DOHH2 (cell line): Measurements from ENCODE around the gene ZNF256.

Experiments
- CTCF ChIP-seq: fragments of 200-600 bp; sonication (generic); IDR thresholded peaks from one replicate; pipeline ENCODE4 v1.5.1; 2014; ENCODE audit warnings: antibody characterized with exemption, mild to moderate bottlenecking, low read depth, low read length; ENCODE audit not compliant: poor library complexity, severe bottlenecking
- EZH2phosphoT487 ChIP-seq: fragments of 200-600 bp; sonication (generic); IDR thresholded peaks from 2 replicates; pipeline ENCODE4 v1.6.1; 2017; ENCODE audit warnings: borderline replicate concordance, mild to moderate bottlenecking, antibody characterized with exemption, low read length, moderate library complexity, mixed read lengths

DNA sequence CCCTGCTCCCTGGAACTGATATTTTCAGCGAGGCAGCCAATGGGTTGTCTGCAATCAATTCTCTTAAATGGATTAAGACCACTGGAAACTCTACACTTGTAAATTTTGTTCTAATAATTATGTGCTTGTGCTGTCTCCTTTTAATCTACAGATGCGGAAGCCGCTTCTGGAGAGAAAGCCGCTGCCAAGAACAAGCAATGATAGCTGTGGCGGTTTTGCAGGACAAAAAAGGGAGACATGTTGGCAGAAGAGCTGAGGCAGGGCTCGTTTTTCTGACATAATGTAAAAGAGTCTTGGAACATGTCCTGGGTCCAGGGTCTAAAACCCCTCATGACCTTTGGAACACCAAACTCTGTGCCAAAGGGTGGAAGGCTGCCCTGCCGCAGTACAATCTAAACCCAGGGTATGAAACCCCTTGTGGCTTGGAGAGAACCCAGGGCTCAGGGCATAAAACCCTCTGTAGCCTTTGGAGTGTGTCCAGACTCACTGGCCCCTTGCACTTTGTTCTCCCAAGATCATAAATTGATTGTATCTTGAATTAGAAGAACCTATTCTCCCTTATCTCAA lies 43.8 kb downstream of the ZNF256 start:
- TF ChIP-seq EZH2phosphoT487, result no peak
- TF ChIP-seq CTCF, result no peak
